ENCODE results near the gene VPS26A.
A peak's percentile ranks its signal among the peaks of the same experiment; 100 is the strongest.

Gene VPS26A

GRCh38 chr10:69179089-69179742 is 55.2 kb downstream of the VPS26A start:
- no peak for DNase-seq (ENCODE audit: low spot score)

- DNase-seq (ENCODE audit: low spot score), result peak; percentile 91
Observed at GRCh38 chr10:69179743-69180524, 56.0 kb downstream of the VPS26A start, which contains the start of gene SUPV3L1. TSS of gene SUPV3L1 (plus strand) at chr10:69180234. CDS start at chr10:69180292, 58 bp downstream.

GRCh38 chr10:69180525-69181204 is 56.7 kb downstream of the VPS26A start:
- no peak for DNase-seq (ENCODE audit: low spot score)

GRCh38 chr10:69181433-69181832 is 57.5 kb downstream of the VPS26A start:
- DNase-seq (ENCODE audit: low spot score), result no peak

GRCh38 chr10:69182005-69182404 is 58.0 kb downstream of the VPS26A start:
- DNase-seq (ENCODE audit: low spot score), result no peak

- no peak for DNase-seq (ENCODE audit: low spot score)
Observed at GRCh38 chr10:69186524-69186923, 62.5 kb downstream of the VPS26A start.

GRCh38 chr10:69201045-69201444 is 77.1 kb downstream of the VPS26A start:
- DNase-seq (ENCODE audit: low spot score), result no peak

- peak; percentile 36 for DNase-seq (ENCODE audit: low spot score)
Observed at GRCh38 chr10:69202332-69202731, 78.4 kb downstream of the VPS26A start.

- no peak for DNase-seq (ENCODE audit: low spot score)
Observed at GRCh38 chr10:69208761-69209160, 84.8 kb downstream of the VPS26A start.

- no peak for DNase-seq (ENCODE audit: low spot score)
Observed at GRCh38 chr10:69209787-69210484, 86.0 kb downstream of the VPS26A start.

- DNase-seq (ENCODE audit: low spot score), result no peak
Observed at GRCh38 chr10:69211104-69211503, 87.1 kb downstream of the VPS26A start.

GRCh38 chr10:69211524-69211923 is 87.5 kb downstream of the VPS26A start:
- no peak for DNase-seq (ENCODE audit: low spot score)

GRCh38 chr10:69213591-69214311 is 89.8 kb downstream of the VPS26A start:
- DNase-seq (ENCODE audit: low spot score), result no peak

GRCh38 chr10:69214666-69215131 is 90.7 kb downstream of the VPS26A start:
- no peak for DNase-seq (ENCODE audit: low spot score)

- DNase-seq (ENCODE audit: low spot score), result peak; percentile 28
Observed at GRCh38 chr10:69215405-69216171, 91.6 kb downstream of the VPS26A start.

GRCh38 chr10:69216577-69217118 is 92.7 kb downstream of the VPS26A start:
- no peak for DNase-seq (ENCODE audit: low spot score)

- no peak for DNase-seq (ENCODE audit: low spot score)
Observed at GRCh38 chr10:69217119-69217754, 93.3 kb downstream of the VPS26A start.

- DNase-seq (ENCODE audit: low spot score), result no peak
Observed at GRCh38 chr10:69218831-69219230, 94.9 kb downstream of the VPS26A start.

- no peak for DNase-seq (ENCODE audit: low spot score)
Observed at GRCh38 chr10:69220041-69220451, 96.1 kb downstream of the VPS26A start, which contains the start of gene HKDC1. TSS of gene HKDC1 (plus strand) at chr10:69220332. CDS start at chr10:69220436, 104 bp downstream.

- DNase-seq (ENCODE audit: low spot score), result no peak
Observed at GRCh38 chr10:69220507-69220906, 96.5 kb downstream of the VPS26A start.
